Fibroblast of pulmonary artery (primary cell): ENCODE data around the gene ADAMTS9.

Source experiments
- DNase-seq: peaks from one replicate; pipeline ENCODE4 v3.0.0-alpha.2; 2010; ENCODE audit warnings: low read depth
- H3K4me3 ChIP-seq: replicated peaks from 2 replicates; pipeline ENCODE4 v1.5.1; 2011; ENCODE audit warnings: low read depth, mild to moderate bottlenecking, control low read depth, low read length, moderate library complexity
- TF ChIP-seq, protein P1 (sequence below): IDR thresholded peaks from 2 replicates; pipeline ENCODE4 v1.5.1; 2011; ENCODE audit warnings: mild to moderate bottlenecking, control low read depth, low read length, inconsistent platforms; ENCODE audit errors: missing control alignments

The ADAMTS9 gene

GRCh38 chr3:64501298-64501906 is 186.4 kb downstream of the ADAMTS9 start:
- no peak for DNase-seq
- H3K4me3 ChIP-seq, result no peak overlapping the region
- TF ChIP-seq, protein P1, sequence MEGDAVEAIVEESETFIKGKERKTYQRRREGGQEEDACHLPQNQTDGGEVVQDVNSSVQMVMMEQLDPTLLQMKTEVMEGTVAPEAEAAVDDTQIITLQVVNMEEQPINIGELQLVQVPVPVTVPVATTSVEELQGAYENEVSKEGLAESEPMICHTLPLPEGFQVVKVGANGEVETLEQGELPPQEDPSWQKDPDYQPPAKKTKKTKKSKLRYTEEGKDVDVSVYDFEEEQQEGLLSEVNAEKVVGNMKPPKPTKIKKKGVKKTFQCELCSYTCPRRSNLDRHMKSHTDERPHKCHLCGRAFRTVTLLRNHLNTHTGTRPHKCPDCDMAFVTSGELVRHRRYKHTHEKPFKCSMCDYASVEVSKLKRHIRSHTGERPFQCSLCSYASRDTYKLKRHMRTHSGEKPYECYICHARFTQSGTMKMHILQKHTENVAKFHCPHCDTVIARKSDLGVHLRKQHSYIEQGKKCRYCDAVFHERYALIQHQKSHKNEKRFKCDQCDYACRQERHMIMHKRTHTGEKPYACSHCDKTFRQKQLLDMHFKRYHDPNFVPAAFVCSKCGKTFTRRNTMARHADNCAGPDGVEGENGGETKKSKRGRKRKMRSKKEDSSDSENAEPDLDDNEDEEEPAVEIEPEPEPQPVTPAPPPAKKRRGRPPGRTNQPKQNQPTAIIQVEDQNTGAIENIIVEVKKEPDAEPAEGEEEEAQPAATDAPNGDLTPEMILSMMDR, result no peak

- DNase-seq, result no peak
- no peak overlapping the region for H3K4me3 ChIP-seq
Measured at GRCh38 chr3:64496786-64497490, 190.9 kb downstream of the ADAMTS9 start.

GRCh38 chr3:64495781-64496334 is 191.9 kb downstream of the ADAMTS9 start:
- DNase-seq, result no peak
- TF ChIP-seq, protein P1, result no peak
- H3K4me3 ChIP-seq, result no peak overlapping the region

More at GRCh38 chr3:64496786-64497490, 190.9 kb downstream of the ADAMTS9 start:
- TF ChIP-seq, protein P1, result no peak

- no peak for DNase-seq
- H3K4me3 ChIP-seq, result no peak overlapping the region
- TF ChIP-seq, protein P1, result no peak
Measured at GRCh38 chr3:64495121-64495780, 192.5 kb downstream of the ADAMTS9 start.

DNA sequence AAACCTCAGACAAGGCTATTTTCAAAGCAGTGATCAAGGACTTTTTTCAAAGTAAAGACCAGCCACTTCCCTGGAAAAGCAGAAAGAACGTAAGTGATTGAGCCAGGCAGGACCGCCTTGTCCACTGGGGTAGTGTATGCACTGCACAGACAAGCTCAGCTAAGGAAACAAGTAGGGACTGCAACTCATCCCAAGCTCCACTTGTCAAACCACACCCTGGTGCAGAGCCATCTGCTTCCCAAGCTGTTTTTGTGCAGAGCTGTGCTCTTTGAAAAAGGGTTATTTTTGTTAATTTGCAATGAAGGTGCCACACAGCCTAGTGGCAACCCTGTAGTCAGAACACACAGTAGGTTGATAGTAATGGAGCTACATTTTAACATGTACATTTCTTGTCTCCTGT is 193.3 kb downstream of the ADAMTS9 start:
- TF ChIP-seq, protein P1, result no peak
- H3K4me3 ChIP-seq, result no peak overlapping the region
- no peak for DNase-seq

DNA sequence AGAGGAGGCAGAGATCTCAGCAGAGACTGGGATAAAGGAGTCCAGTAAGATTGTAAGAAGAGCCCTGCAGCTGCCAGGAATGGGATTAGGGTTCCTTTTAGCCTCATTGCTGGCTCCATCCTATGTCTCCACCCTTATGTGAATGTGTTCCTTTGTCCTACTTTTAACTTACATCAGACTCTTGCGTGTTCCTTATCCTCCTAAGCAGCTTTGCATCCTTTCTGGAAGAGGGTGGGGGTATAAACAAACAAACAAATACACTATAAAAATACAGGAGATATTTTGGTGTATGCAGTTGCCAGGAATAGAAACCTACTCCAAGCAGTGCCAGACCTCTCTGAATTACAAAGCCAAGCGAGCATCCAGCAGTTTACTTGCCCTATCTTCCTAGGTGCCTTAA is 194.7 kb downstream of the ADAMTS9 start:
- TF ChIP-seq, protein P1, result no peak
- no peak for DNase-seq
- no peak overlapping the region for H3K4me3 ChIP-seq
